SK-N-MC (cell line): ENCODE measurements around the gene CFTR.

Experiments used
- DNase-seq: peaks from one replicate; pipeline ENCODE4 v3.0.0-alpha.2; 2011; ENCODE audit warnings: low read depth, low spot score
- H3K27ac ChIP-seq: fragments of 200-600 bp; sonication (generic); 2 replicates; pipeline ENCODE4 v1.5.1; 2016; ENCODE audit warnings: mixed run types
- H3K36me3 ChIP-seq: fragments of 200-600 bp; sonication (generic); 2 replicates; pipeline ENCODE4 v1.6.1; 2017; ENCODE audit warnings: antibody characterized with exemption, low read length, mixed read lengths; ENCODE audit not compliant: insufficient read depth
- H3K4me3 ChIP-seq: fragments of 200-600 bp; sonication (generic); 2 replicates; pipeline ENCODE4 v1.5.1; 2016
- H3K9ac ChIP-seq: fragments of 200-600 bp; sonication (generic); 2 replicates; pipeline ENCODE4 v1.8.0; 2017; ENCODE audit warnings: mixed run types, mixed read lengths; ENCODE audit not compliant: insufficient read length
- H3K9me3 ChIP-seq: fragments of 200-600 bp; sonication (generic); 2 replicates; pipeline ENCODE4 v1.6.1; 2017; ENCODE audit warnings: low read depth, mild to moderate bottlenecking, antibody characterized with exemption, low read length, moderate library complexity, mixed read lengths
- EZH2 ChIP-seq: fragments of 200-600 bp; sonication (generic); IDR thresholded peaks from one replicate; pipeline ENCODE4 v1.6.1; 2017; ENCODE audit warnings: antibody characterized with exemption
- FOXP2 ChIP-seq: optimal IDR thresholded peaks from 2 replicates; pipeline ENCODE3; 2011; ENCODE audit warnings: mild to moderate bottlenecking, moderate library complexity; ENCODE audit not compliant: insufficient read depth; ENCODE audit errors: extremely low read length, control extremely low read depth
- POLR2AphosphoS5 ChIP-seq: IDR thresholded peaks from 2 replicates; pipeline ENCODE4 v1.6.1; 2012; ENCODE audit warnings: mild to moderate bottlenecking, low read depth, low read length, borderline replicate concordance

CFTR gene

GRCh38 chr7:117588352-117588794, 108.5 kb downstream of the CFTR start:
- Histone ChIP-seq H3K27ac (no peak overlapping the region), H3K9ac (no peak overlapping the region), H3K9me3 (no peaks in the 10 kb centered on the region), H3K4me3 (no peak overlapping the region), H3K36me3 (no peaks in the 10 kb centered on the region)
- no peak for DNase-seq
- no peak for TF ChIP-seq POLR2AphosphoS5
- no peak for TF ChIP-seq EZH2
- no peak for TF ChIP-seq FOXP2

GRCh38 chr7:117590191-117590590, 110.4 kb downstream of the CFTR start:
- Histone ChIP-seq H3K9me3 (no peaks in the 10 kb centered on the region), H3K4me3 (no peak overlapping the region), H3K27ac (no peak overlapping the region), H3K36me3 (no peaks in the 10 kb centered on the region), H3K9ac (no peak overlapping the region)
- no peak for DNase-seq
- TF ChIP-seq POLR2AphosphoS5: no peak
- no peak for TF ChIP-seq FOXP2
- no peak for TF ChIP-seq EZH2

GRCh38 chr7:117592011-117592635, 112.3 kb downstream of the CFTR start:
- Histone ChIP-seq H3K36me3 (no peaks in the 10 kb centered on the region), H3K4me3 (no peak overlapping the region), H3K27ac (no peak overlapping the region), H3K9me3 (no peaks in the 10 kb centered on the region), H3K9ac (no peak overlapping the region)
- no peak for DNase-seq
- TF ChIP-seq POLR2AphosphoS5: no peak
- no peak for TF ChIP-seq FOXP2
- no peak for TF ChIP-seq EZH2

GRCh38 chr7:117596134-117596533, 116.3 kb downstream of the CFTR start:
- Histone ChIP-seq H3K4me3 (no peak overlapping the region), H3K27ac (no peak overlapping the region), H3K9ac (no peak overlapping the region), H3K36me3 (no peaks in the 10 kb centered on the region), H3K9me3 (no peaks in the 10 kb centered on the region)
- no peak for DNase-seq
- TF ChIP-seq POLR2AphosphoS5: no peak
- no peak for TF ChIP-seq EZH2
- no peak for TF ChIP-seq FOXP2

- no peak for DNase-seq
- H3K9me3 ChIP-seq: no peaks in the 10 kb centered on the region
- no peak for TF ChIP-seq EZH2
- TF ChIP-seq POLR2AphosphoS5: no peak
- TF ChIP-seq FOXP2: no peak
Observed at GRCh38 chr7:117597755-117598154, 117.9 kb downstream of the CFTR start.

GRCh38 chr7:117600911-117601310, 121.1 kb downstream of the CFTR start:
- DNase-seq: no peak
- H3K4me3 ChIP-seq: no peak overlapping the region
- no peak overlapping the region for H3K9ac ChIP-seq
- no peak overlapping the region for H3K27ac ChIP-seq
- H3K36me3 ChIP-seq: no peaks in the 10 kb centered on the region
- TF ChIP-seq FOXP2 (no peak), EZH2 (no peak), POLR2AphosphoS5 (no peak)
- H3K9me3 ChIP-seq: no peaks in the 10 kb centered on the region

More at GRCh38 chr7:117597755-117598154, 117.9 kb downstream of the CFTR start:
- Histone ChIP-seq H3K9ac (no peak overlapping the region), H3K4me3 (no peak overlapping the region), H3K36me3 (no peaks in the 10 kb centered on the region), H3K27ac (no peak overlapping the region)

GRCh38 chr7:117603627-117604026, 123.8 kb downstream of the CFTR start:
- H3K9me3 ChIP-seq: no peaks in the 10 kb centered on the region

GRCh38 chr7:117605712-117606111, 125.9 kb downstream of the CFTR start:
- H3K9me3 ChIP-seq: no peaks in the 10 kb centered on the region
- H3K9ac ChIP-seq: no peak overlapping the region
- H3K4me3 ChIP-seq: no peak overlapping the region

More at GRCh38 chr7:117603627-117604026, 123.8 kb downstream of the CFTR start:
- no peak for DNase-seq
- Histone ChIP-seq H3K4me3 (no peak overlapping the region), H3K27ac (no peak overlapping the region), H3K36me3 (no peaks in the 10 kb centered on the region), H3K9ac (no peak overlapping the region)
- TF ChIP-seq POLR2AphosphoS5 (no peak), FOXP2 (no peak), EZH2 (no peak)

GRCh38 chr7:117606132-117606531, 126.3 kb downstream of the CFTR start:
- Histone ChIP-seq H3K36me3 (no peaks in the 10 kb centered on the region), H3K9ac (no peak overlapping the region), H3K27ac (no peak overlapping the region), H3K4me3 (no peak overlapping the region), H3K9me3 (no peaks in the 10 kb centered on the region)
- DNase-seq: no peak
- TF ChIP-seq EZH2: no peak
- no peak for TF ChIP-seq FOXP2
- no peak for TF ChIP-seq POLR2AphosphoS5

More at GRCh38 chr7:117605712-117606111, 125.9 kb downstream of the CFTR start:
- Histone ChIP-seq H3K27ac (no peak overlapping the region), H3K36me3 (no peaks in the 10 kb centered on the region)
- TF ChIP-seq POLR2AphosphoS5: no peak
- no peak for TF ChIP-seq FOXP2
- no peak for TF ChIP-seq EZH2
- DNase-seq: no peak

- Histone ChIP-seq H3K9me3 (no peaks in the 10 kb centered on the region), H3K9ac (no peak overlapping the region), H3K36me3 (no peaks in the 10 kb centered on the region), H3K4me3 (no peak overlapping the region), H3K27ac (no peak overlapping the region)
- no peak for TF ChIP-seq EZH2
- no peak for TF ChIP-seq FOXP2
- TF ChIP-seq POLR2AphosphoS5: no peak
- no peak for DNase-seq
Observed at GRCh38 chr7:117610396-117610795, 130.6 kb downstream of the CFTR start.
